GM12874 (cell line): ENCODE data around the gene AP2B1.

Experiments
- CTCF ChIP-seq: IDR thresholded peaks from 2 replicates; pipeline ENCODE4 v1.5.1; 2011; ENCODE audit warnings: low read depth, mild to moderate bottlenecking, control low read depth, low read length, moderate library complexity; ENCODE audit not compliant: insufficient read depth

Gene AP2B1

GRCh38 chr17:35731239-35731916 lies 144.3 kb downstream of the AP2B1 start, which contains the start of gene RASL10B:
Gene RASL10B, plus strand, starts transcription at chr17:35731639. Its CDS starts 3,546 bp downstream, at chr17:35735185.
- no peak for TF ChIP-seq CTCF

GRCh38 chr17:35731917-35732805 lies 145.0 kb downstream of the AP2B1 start:
- no peak for TF ChIP-seq CTCF

- no peak for TF ChIP-seq CTCF
Observed at GRCh38 chr17:35732806-35733136, 145.6 kb downstream of the AP2B1 start.

- no peak for TF ChIP-seq CTCF
Observed at GRCh38 chr17:35733366-35733765, 146.2 kb downstream of the AP2B1 start.

GRCh38 chr17:35734396-35734795 lies 147.3 kb downstream of the AP2B1 start:
- TF ChIP-seq CTCF = no peak

GRCh38 chr17:35735036-35735805 lies 148.1 kb downstream of the AP2B1 start:
- TF ChIP-seq CTCF = no peak

GRCh38 chr17:35736236-35736635 lies 149.1 kb downstream of the AP2B1 start:
- no peak for TF ChIP-seq CTCF
